ENCODE measurements around the gene KRTAP5-3.
"Not testable (repeated sequence)": the region's sequence is repeated elsewhere in the genome, so short reads cannot be mapped to it uniquely, and the experiment has no call there.

Gene KRTAP5-3, protein sequence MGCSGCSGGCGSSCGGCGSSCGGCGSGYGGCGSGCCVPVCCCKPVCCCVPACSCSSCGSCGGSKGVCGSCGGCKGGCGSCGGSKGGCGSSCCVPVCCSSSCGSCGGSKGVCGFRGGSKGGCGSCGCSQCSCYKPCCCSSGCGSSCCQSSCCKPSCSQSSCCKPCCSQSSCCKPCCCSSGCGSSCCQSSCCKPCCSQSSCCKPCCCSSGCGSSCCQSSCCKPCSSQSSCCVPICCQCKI

DNA sequence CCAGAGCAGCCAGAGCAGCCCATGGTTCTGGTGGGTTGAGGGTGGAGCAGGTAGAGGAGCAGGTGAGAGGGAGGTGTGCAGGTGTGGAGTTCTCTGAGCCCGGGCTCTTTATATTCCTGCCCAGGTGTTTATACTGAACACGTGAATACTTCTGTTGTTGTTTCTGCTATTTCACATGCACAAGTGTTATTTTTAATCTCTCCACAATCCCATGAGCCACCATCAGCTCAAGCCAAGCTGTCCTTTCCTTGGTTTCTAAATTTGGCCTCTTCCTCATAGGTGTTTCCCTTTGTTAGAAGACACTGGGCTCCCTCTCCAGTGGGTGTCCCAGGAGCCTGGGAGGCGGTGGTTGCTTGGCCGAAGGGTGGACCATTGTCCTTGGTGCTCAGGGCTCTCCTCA lies at the start of gene KRTAP5-3:
Gene KRTAP5-3 (minus strand): TSS at position 101 of the 400 bp plus-strand sequence. CDS start 78 bp downstream, at position 23.
- DNase-seq, result no peak

DNA sequence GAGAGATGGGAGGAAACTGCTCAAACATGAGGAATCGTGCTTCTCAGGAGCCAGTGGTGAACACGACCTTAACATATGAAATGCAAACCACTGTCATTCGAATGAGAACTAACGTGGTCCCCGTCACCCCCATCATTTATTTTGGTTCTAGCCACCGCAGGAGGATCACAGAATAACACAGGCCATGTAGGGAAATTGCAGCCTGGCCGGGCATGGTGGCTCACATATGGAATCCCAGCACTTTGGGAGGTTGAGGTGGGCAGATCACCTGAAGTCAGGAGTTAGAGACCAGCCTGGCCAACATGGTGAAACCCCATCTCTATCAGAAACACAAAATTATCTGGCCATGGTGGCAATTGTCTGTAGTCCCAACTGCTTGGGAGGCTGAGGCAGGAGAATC lies 48.4 kb upstream of the KRTAP5-3 start:
- no peak for DNase-seq

DNA sequence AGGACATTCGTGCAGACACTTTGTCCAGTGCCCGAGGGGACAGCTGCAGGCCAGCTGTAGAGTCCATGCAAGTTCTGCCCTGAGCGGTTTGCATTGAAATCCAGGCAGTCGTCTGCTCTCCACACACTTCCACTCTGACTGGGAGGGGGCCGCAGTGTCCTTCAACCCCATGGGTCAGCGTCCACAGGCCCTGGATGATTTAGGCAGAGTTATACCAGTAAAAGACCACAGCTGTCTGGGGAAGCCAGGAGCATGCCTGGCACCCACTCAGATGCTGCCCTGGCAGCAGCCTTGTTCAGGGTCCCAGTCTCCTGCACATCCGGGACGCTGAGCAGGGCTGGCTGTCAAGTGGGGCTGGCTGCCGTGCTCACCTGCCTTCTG lies 47.8 kb upstream of the KRTAP5-3 start:
- DNase-seq, result no peak

DNA sequence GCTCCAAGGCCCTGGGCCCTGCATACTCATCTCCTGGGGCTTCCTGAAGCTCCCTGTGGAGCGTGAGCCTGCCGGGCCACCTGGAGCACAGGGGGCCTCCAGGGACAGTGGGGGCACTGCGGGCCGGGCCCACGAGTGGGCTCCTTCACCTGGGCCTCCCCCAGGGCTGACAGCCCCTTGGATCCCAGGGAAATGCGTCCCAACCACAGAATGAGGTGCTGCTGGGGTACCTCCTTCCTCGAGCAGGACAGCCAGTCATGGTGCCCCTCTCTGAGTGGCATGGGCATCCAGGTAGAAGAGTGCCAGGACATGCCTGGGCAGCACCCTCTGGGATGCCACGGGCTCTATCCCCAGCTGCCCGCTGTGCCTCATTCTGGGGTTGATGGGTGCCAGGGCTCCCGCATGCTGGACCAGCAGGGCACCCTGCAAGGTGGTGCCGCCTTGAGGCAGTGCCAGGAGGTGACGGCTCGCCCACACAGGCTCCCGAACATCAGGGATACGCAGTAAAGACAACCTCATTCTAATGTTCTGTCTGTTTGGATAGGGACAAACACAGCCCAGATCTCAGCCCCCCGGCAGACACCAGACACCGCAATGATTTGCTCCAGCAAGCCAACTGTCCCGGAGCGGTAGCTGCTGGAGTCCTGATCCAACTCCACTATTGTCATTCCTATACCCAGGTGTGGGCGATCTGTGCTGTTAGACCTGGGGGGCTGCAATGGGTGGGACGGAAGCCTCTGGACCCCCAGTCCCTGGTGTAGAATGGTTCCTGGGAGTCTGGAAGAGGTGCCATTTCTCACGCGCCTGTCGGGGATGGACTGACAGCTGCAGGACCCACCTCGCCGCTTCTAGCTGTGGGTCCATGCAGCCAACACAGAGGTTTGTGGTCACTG lies 47.2 kb upstream of the KRTAP5-3 start:
- no peak for DNase-seq

DNA sequence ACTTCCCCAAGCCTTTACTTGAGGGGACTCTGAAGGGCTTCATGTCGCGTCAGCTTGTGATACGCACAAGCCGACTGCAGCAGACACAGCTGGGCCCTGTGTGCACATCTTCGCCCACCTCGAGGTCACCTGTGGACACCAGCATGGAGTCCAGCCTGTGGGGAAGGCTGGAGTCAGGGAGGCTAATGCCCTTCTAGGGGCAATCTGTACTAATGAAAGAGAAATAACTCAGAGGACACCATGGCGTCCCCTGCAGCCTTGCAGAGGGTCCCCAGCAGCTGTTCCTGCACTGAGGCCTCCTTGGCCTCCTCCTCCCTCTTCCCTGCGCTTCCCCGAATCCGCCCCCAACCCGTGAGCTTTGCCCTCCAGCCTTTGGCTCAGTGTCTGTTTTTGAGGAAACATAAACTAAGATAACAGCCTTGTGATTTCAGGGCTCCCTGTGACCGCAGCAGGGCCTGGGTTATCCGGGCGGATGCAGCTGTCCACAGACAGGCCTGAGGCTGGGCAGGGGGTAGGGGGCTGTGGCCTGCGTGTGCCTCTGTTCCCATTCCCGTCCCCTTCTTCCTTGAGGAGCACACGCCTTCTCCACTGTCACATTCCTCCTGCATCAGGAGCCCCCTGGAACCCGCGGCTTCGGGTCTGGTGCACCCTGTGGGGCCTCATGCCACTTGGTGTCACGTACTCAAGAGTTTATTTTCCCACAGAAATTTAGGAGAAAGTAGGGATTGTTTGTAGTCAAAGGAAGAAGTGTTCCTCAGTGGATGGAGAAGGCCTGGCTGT lies 46.3 kb upstream of the KRTAP5-3 start:
- no peak for DNase-seq

DNA sequence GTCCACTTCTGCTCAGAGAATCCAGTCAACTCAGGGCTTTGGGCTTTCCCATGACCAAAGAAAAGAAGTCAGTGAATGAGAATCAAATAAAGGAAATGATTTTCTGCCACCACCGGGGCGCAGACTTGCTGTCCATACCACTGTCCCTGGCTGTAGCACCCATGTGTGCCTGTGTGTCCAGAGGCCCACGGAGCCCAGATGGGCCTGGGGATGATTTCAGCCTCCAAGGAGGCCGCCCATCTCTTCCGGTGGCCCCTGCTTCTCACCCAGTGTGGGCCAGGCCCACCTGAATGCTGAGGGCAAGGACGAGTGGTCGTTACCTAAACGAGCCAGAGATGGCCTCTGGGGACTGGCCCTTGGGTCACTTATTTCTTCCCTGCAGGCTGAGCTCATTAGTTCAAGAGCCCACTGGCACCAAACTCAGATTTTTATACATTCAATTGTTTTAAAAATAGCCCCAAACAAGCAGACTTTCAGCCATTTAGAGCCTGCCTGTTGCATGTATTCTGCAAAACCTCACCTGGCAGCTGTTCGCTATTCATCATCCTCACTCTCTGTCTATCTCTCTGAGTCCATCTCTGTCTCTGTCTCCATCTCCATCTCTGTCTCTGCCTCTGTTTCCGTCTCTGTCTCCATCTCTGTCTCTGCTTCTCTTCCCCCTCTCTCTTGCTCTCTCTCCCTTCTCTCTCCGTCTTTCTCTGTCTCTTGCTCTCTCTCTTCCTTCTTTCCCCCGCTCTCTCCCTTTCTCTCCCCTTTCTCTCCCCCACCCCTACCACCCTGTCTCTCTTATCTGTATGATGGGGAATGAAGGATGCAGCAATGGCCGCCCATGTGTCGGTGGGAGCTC lies 45.5 kb upstream of the KRTAP5-3 start:
- no peak for DNase-seq

DNA sequence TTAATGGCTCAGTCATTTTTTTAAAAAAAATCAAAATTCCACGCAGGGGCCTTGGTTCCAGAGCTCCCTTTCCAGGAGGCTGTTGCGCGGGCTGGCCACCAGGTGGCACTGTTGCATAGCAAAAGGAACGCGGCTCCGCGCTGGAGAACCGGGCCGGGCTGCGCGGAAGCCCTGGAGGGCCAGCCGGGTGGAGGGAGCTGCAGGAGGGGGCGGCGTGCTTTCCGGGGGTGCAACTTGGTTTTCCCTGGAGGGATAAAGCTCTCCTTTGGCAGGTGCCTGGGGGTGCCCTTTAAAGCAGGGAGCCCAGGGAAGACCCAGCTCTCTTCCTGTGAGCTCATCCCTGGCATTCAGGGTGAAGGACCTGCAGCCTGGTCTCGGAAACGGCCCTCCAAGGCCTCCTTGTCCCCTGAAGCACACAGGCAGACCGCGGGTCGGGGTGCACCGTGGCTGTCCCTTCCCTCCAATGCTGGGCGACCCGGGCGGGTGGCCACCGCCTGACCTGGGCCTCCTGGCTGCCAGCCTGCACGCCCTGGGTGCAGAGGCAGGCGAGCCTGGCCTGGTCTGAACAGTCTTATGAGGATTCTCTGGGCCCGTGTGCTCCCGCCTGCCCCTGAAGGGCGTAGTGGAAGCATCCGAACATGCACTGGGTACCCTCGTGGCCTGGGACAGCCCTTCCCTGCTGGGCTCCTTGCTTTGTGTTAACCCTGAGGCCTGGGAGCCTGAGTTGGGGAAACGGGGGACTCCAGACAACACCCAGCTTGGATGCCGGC lies 44.7 kb upstream of the KRTAP5-3 start:
- peak; percentile 2 for DNase-seq

DNA sequence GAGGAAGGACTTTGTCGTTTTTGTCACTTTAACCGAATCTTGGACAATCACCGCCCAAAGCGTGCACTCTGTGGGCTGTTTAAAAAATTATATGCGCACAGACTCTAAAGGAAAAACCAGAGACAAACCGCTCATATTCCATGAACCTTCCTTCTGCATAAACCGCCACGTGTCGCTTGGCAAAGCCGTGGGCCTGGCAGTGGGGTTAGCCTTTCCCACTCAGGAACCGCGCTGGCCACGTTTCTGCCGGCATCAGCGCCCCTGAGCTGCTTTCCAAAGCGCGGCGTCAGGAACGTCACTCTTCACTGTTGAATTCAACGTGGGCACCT lies 44.1 kb upstream of the KRTAP5-3 start:
- DNase-seq, result no peak

DNA sequence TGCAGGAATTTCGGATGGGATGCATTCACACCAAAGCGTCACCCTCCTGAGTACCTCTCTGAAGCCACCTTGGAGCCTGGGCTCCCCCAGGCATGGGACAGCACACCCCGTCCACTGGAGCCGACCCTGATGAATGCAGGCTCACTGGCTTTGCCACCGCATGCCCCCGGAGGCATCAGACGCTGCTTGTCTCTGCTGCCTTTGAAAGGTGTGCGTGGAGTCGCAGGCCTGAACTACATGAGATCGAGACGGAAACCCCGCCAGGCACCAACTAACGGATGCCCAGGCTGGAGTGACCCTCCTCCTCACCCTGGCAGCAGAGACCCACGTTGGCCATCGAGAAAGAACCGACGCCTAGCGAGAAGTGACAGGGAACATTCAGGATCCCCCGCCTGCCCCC lies 43.8 kb upstream of the KRTAP5-3 start:
- no peak for DNase-seq

DNA sequence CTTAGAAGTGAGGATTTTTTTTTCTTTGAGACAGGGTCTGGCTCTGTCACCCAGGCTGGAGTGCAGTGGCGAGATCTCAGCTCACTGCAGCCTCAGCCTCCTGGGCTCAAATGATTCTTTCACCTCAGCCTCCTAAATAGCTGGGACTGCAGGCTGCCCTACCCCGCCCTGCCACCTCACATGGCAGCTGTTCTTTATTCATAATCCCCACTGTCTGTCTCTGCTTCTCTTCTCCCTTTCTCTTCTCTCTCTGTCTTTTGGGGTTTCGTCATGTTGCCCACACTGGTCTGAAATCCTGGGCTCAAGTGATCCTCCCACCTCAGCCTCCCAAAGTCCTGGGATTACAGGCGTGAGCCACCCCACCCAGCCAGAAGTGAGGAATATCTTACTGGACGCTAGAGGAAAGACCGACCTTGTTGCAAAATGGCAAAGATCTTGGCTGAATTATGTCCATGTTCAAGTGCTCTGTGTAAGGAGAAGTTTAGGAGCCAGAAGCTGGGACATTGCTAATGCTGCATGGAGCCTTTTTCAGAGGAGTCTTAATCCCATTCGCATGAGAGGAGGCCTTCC lies 43.2 kb upstream of the KRTAP5-3 start:
- no peak for DNase-seq

DNA sequence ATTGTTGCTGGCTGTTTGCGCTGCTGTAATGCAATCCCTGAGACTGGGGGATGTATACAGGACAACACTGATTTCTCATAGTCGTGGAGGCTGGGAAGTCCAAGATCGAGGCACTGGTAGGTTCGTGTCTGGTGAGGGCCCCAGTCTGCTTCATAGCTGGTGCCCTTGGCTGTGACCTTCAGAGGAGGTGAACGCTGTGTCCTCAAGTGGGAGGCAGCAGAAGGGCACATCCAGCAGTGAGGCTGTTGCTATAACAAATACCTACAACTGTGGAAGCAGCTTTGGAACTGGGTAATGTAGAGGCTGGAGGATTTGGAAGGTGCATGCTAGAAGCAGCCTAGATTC lies 42.6 kb upstream of the KRTAP5-3 start:
- DNase-seq, result no peak

DNA sequence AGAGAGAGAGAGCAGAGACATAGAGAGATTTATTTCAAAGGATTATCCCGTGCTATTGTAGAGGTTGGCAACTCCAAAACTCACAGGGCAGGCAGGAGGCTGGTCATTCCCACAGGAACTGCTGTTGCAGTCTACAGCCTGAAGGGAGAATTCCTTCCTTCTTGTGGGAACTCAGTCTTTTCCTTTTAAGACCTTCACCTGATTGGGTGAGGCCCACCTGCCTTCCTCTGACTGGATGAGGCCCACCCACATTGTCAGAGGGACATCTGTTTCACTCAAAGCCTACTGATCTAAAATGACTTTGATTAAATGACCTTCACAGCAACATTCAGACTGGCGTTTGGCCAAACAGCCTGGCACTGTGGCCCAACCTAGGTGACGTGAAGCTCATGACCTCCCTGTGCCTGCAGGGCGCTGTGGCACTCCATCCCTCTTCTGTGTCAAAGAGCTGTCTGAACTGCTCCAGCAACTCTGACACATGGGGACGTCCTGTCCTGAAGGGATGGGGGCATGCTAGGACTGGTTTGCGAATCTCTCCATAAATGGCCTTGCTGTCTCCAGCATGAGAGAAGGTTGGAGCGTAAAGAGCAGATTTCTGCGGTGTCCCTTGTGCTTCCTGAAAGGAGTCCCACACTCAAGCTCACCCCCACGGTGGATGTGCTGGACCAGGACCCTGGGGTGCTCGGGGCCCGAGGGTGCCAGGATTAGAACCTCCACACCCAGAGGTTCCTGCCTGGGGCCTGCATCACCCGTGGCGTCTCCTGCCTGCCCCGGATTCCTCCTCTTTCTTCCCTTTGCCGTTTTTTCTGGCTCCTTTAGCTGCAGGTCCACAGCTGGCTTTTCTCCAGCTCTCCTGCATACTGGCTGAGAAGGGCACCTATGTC lies 42.0 kb upstream of the KRTAP5-3 start:
- no peak for DNase-seq

DNA sequence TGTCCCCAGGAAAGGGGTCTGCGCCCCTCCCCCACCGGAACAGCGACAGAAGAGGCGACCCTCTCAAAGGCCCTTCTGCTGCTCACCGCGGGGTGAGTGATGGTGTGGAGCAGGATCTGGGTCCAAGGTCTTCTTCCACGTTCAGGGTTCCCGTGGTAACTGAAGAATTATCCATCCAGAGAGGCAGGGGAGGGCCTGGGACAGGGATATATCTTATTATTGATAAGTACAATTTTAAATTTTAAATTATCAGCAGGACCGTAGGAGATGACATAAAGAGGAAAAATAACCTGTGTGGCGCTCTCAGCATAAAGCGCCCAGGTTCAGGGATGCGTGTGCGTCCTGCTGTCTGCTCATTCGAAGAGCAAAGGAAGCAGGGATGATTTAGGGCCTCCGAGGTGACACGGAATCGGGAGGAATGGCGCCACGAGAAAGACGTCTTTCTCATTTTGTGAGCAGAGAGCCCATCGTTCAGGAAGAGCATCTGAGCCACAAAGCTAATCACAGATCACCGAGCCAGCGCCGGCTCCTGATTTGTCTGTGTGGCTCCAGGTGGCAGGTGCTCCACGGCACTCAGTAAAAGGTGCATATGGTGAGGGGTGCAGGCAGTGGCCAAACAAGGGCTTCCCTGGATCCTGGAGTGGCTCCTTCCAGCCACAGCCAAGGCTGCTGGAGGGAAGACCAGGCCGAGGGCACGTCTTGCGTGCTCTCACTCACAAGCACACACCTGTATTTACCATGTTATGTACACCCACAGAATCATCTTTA lies 40.6 kb upstream of the KRTAP5-3 start:
- no peak for DNase-seq

DNA sequence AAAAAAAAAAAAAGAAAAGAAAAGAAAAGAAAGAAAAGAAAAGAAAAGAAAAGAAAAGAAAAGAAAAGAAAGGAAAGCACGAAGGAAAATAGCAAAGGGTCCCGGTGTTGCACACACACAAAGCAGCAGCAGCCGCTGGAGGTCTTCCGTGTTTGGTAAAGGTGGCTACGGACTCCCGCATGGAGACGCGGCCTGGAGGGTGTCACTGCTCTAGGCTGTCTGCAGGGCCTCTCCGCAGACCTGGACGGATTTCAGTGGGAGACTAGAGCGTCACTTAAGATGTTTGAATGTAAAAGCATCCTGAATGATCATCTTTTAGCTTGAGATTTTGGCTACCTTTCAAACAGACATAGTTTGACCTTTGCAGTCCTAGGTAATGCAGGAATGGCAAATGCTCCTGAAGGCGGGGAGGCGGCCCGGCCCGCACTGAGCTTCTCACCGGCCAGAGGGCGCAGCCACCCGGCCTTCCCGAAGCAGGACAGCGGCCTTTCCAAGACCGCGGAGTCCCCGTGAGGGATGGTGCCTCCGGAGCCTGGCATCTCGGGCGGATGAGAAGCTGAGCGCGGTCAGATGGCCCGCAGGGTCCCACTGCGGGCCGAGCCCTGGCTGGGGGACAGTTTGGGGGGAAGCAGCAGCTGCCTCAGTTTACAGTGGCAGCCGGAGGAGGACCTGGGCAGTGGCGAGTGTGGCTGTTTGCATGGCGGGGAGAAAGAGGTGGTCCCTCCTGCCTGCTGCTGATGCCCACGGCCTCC lies 39.8 kb upstream of the KRTAP5-3 start:
- no peak for DNase-seq

DNA sequence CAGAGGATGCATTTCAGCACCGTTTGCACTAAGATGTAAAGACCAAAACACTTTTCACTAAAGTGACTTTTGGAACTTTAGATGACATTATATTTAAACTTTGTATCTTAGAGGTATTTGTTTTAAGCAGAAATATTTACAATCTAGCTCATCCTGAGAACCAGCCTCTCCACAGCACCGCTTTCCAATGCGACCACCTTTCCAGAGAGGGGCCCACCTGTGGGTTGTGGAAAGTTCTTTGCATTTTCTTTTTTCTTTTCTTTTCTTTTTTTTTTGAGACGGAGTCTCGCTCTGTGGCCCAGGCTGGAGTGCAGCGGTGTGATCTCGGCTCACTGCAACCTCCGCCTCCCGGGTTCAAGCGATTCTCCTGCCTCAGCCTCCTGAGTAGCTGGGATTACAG lies 38.3 kb upstream of the KRTAP5-3 start:
- DNase-seq, result not testable (repeated sequence)

DNA sequence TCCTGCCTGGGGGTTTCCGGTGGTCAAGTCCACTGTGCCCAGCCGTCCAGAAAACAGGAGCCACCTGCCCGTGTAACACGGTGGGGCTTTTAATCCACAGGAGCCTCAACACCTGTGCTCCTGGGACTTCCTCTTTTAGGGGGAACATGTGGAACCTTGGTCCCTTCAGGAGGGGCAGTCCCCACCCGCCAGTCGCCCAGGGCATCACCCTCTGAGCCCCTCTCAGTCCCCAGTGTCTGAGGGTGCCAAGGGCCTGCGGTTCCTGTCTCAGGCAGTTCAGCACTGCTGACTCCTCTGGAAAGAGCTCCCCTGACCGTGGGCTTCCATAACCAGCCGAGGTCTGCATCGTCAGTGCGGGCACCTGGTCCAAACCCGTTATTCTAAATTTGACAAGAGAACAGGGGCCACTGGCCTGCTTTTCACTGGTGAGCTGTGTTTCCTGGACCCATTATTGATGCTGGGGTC lies 37.1 kb upstream of the KRTAP5-3 start:
- no peak for DNase-seq

DNA sequence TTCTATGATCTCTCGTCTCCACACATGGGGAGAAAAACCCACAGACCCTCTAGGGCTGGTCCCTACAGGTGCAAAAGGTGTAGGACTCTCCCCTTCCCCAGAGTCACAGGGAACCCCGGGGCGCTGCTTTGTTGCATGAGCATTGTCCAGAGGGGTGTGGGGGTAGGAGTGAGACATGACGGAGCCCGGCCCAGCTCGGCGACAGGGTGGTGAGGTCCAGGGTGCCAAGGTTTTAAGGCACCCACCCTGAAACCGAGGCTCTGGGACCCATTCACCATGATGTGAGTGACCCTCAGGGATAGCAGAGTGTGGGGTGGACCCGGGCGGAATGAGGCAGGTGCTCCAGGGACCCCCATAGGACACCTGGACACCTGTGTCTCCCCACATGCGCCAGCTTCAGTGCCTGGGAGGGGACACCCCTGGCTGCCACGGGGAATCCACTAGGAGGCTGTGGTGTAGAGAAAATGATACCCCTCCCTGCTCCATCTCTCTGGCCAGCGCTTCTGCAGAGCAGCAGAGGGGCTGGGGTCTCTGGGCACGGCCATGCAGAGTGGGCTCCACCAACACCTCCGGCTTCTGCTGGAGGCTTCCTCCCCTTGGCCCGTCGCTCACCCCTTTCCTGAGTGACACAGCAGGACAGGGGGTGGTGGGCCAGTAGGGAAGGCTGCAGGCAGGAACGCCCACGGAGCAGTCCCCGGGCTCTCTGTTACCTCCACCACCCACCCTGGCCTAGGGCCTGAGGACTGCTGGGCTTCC lies 36.5 kb upstream of the KRTAP5-3 start:
- DNase-seq, result no peak

DNA sequence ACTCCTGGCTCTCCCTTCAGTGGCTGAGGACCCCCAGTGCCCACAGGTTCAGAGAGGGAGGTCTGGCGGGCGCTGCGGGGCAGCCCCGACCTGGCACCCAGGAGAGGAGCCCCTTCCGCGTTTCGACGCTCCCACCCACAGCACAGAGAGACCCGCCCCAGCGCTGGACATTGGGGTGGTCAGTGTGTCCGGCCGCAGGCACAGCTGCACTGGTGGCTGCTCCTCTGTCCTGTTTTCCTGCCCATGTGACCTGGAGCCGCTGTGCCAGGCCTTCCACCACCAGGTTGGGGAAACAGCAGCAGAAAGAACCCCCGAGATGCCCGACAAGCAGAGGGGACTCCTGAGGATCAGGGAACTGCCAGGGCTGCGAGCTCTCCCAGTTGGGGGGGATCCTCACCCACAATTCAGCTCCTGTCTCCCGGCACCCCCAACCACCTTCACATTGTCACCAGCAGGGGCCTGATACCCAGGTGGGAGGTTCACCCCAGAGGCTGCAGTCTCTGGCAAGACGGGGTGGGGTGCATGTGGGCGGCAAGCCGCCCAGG lies 35.0 kb upstream of the KRTAP5-3 start:
- no peak for DNase-seq

Data from GOT3 (cell line).